IMR-90 (cell line): ENCODE data around the gene MYEOV. TPM values are rescaled to one million over a fixed set of nuclear protein-coding genes. Genes with fewer than 3 reads are reported as not detected.
A peak's percentile ranks its signal among the peaks of the same experiment; 100 is the strongest.

Source experiments
- ATAC-seq: fragments of 200-7000 bp; cut with Tn5 transposase; 2 replicates; pipeline ENCODE4 v1.9.1; 2020; ENCODE audit warnings: low read depth, mild to moderate bottlenecking, moderate library complexity
- BruUV-seq: library from RNA; stranded (reverse); fragments of 400-500 nt; replicated peaks from 2 replicates; lab custom pipeline; 2021; lab: Mats Ljungman, UMichigan
- CTCF ChIA-PET: fragments of 300-600 bp; formaldehyde crosslinking; extraction: SDS; loops from one replicate; lab custom pipeline; 2021; ENCODE audit warnings: antibody characterized with exemption; lab: Yijun Ruan, JAX
- POLR2A ChIA-PET: fragments of 300-600 bp; sonication (Branson Sonifier 250); formaldehyde crosslinking; loops from one replicate; lab custom pipeline; 2022; ENCODE audit warnings: antibody characterized with exemption; ENCODE audit not compliant: unreplicated experiment; lab: Charles Lee
- DNase-seq: peaks from one replicate; pipeline ENCODE4 v3.0.0; 2013
- H2AFZ ChIP-seq: replicated peaks from 2 replicates; pipeline ENCODE3; 2013; ENCODE audit warnings: low read length, mild to moderate bottlenecking; ENCODE audit not compliant: poor library complexity
- H2AK5ac ChIP-seq: 2 replicates; pipeline ENCODE4 v1.6.1; 2013; ENCODE audit warnings: low read depth, low read length, inconsistent platforms
- H2AK9ac ChIP-seq: replicated peaks from 2 replicates; pipeline ENCODE3; 2013; ENCODE audit warnings: mild to moderate bottlenecking, low read depth, low read length, moderate library complexity; ENCODE audit not compliant: poor library complexity
- H2BK120ac ChIP-seq: 2 replicates; pipeline ENCODE4 v1.6.1; 2013; ENCODE audit warnings: low read depth, low read length, inconsistent platforms
- H2BK15ac ChIP-seq: 3 replicates; pipeline ENCODE4 v1.6.1; 2013; ENCODE audit warnings: low read depth, low read length, inconsistent platforms
- H2BK20ac ChIP-seq: 2 replicates; pipeline ENCODE4 v1.6.1; 2013; ENCODE audit warnings: low read depth, mild to moderate bottlenecking, inconsistent platforms, low read length, moderate library complexity
- H2BK5ac ChIP-seq: 2 replicates; pipeline ENCODE4 v1.6.1; 2013; ENCODE audit warnings: mild to moderate bottlenecking, low read depth, low read length, inconsistent platforms; ENCODE audit not compliant: poor library complexity, severe bottlenecking
- H3K14ac ChIP-seq: replicated peaks from 2 replicates; pipeline ENCODE4 v1.6.1; 2013; ENCODE audit warnings: low read depth, low read length, inconsistent platforms
- H3K18ac ChIP-seq: 2 replicates; pipeline ENCODE4 v1.6.1; 2013; ENCODE audit warnings: low read depth, low read length, control low read depth
- H3K23ac ChIP-seq: 2 replicates; pipeline ENCODE4 v1.6.1; 2013; ENCODE audit warnings: low read depth, low read length, inconsistent platforms
- H3K27ac ChIP-seq: 2 replicates; pipeline ENCODE4 v1.5.1; 2013; ENCODE audit warnings: mild to moderate bottlenecking, control low read depth, low read length; ENCODE audit not compliant: insufficient read depth
- H3K27me3 ChIP-seq: 2 replicates; pipeline ENCODE4 v1.6.1; 2013; ENCODE audit warnings: low read length; ENCODE audit not compliant: control insufficient read depth, insufficient read depth
- H3K36me3 ChIP-seq: 2 replicates; pipeline ENCODE4 v1.6.1; 2013; ENCODE audit warnings: low read length, mixed read lengths; ENCODE audit not compliant: control insufficient read depth, insufficient read depth
- H3K4ac ChIP-seq: 2 replicates; pipeline ENCODE4 v1.6.1; 2013; ENCODE audit warnings: low read depth, low read length, inconsistent platforms
- H3K4me1 ChIP-seq: 2 replicates; pipeline ENCODE4 v1.6.1; 2013; ENCODE audit warnings: low read length, mixed read lengths; ENCODE audit not compliant: control insufficient read depth, insufficient read depth
- H3K4me2 ChIP-seq: 2 replicates; pipeline ENCODE4 v1.6.1; 2013; ENCODE audit warnings: low read depth, mild to moderate bottlenecking, control low read depth, low read length, moderate library complexity
- H3K4me3 ChIP-seq: 2 replicates; pipeline ENCODE4 v1.5.1; 2013; ENCODE audit warnings: low read depth, mild to moderate bottlenecking, control low read depth, low read length, moderate library complexity; ENCODE audit not compliant: insufficient read depth
- H3K56ac ChIP-seq: 2 replicates; pipeline ENCODE4 v1.6.1; 2013; ENCODE audit warnings: low read length, inconsistent platforms; ENCODE audit not compliant: insufficient read depth; ENCODE audit errors: extremely low read depth
- H3K79me1 ChIP-seq, 2 experiments: 2 replicates each; pipeline ENCODE4 v1.6.1; 2013; ENCODE audit warnings: low read length in 2 of 2, inconsistent platforms in 1 of 2, low read depth in 1 of 2
- H3K9ac ChIP-seq: 2 replicates; pipeline ENCODE4 v1.6.1; 2013; ENCODE audit warnings: low read depth, low read length, control low read depth
- H3K9me1 ChIP-seq: 2 replicates; pipeline ENCODE4 v1.6.1; 2013; ENCODE audit warnings: low read length, inconsistent platforms; ENCODE audit not compliant: insufficient read depth
- H3K9me3 ChIP-seq: 2 replicates; pipeline ENCODE4 v1.6.1; 2013; ENCODE audit warnings: low read length; ENCODE audit not compliant: control insufficient read depth, insufficient read depth
- H4K20me1 ChIP-seq: 2 replicates; pipeline ENCODE4 v1.6.1; 2013; ENCODE audit warnings: low read length, inconsistent platforms; ENCODE audit not compliant: insufficient read depth
- H4K5ac ChIP-seq: 2 replicates; pipeline ENCODE4 v1.6.1; 2013; ENCODE audit warnings: mild to moderate bottlenecking, low read depth, low read length, control low read depth
- H4K8ac ChIP-seq, 2 experiments: 2 replicates each; pipeline ENCODE4 v1.6.1; 2013; ENCODE audit warnings: low read depth in 2 of 2, low read length in 2 of 2, control low read depth in 1 of 2, inconsistent platforms in 1 of 2
- H4K91ac ChIP-seq: 2 replicates; pipeline ENCODE4 v1.6.1; 2013; ENCODE audit warnings: low read depth, low read length, inconsistent platforms; ENCODE audit not compliant: insufficient read depth
- BHLHE40 ChIP-seq: fragments of 150-350 bp; IDR thresholded peaks from 2 replicates; pipeline ENCODE4 v1.6.1; 2016; ENCODE audit warnings: mild to moderate bottlenecking, low read depth, low read length
- CEBPB ChIP-seq: IDR thresholded peaks from 2 replicates; pipeline ENCODE4 v1.6.1; 2012; ENCODE audit warnings: low read depth, low read length, improper control_type of control experiment
- CHD1 ChIP-seq: IDR thresholded peaks from 2 replicates; pipeline ENCODE4 v1.6.1; 2012; ENCODE audit warnings: low read depth, low read length, improper control_type of control experiment
- FOS ChIP-seq: fragments of 150-350 bp; IDR thresholded peaks from 2 replicates; pipeline ENCODE4 v1.6.1; 2016; ENCODE audit warnings: low read depth, low read length
- MAFK ChIP-seq: IDR thresholded peaks from 2 replicates; pipeline ENCODE4 v1.6.1; 2012; ENCODE audit warnings: low read depth, low read length, improper control_type of control experiment
- MAZ ChIP-seq: IDR thresholded peaks from 2 replicates; pipeline ENCODE4 v1.6.1; 2012; ENCODE audit warnings: low read depth, mild to moderate bottlenecking, low read length, improper control_type of control experiment, moderate library complexity, borderline replicate concordance
- MXI1 ChIP-seq: IDR thresholded peaks from 2 replicates; pipeline ENCODE4 v1.6.1; 2012; ENCODE audit warnings: low read depth, mild to moderate bottlenecking, low read length, moderate library complexity, borderline replicate concordance
- NFE2L2 ChIP-seq: fragments of 150-350 bp; IDR thresholded peaks from 2 replicates; pipeline ENCODE4 v1.6.1; 2016; ENCODE audit warnings: low read depth, mild to moderate bottlenecking, low read length
- POLR2A ChIP-seq: IDR thresholded peaks from 2 replicates; pipeline ENCODE4 v1.6.1; 2012; ENCODE audit warnings: mild to moderate bottlenecking, low read depth, low read length
- RAD21 ChIP-seq: IDR thresholded peaks from 2 replicates; pipeline ENCODE4 v1.6.1; 2012; ENCODE audit warnings: low read length, improper control_type of control experiment
- RCOR1 ChIP-seq: IDR thresholded peaks from 2 replicates; pipeline ENCODE4 v1.6.1; 2012; ENCODE audit warnings: mild to moderate bottlenecking, low read length, improper control_type of control experiment; ENCODE audit not compliant: insufficient replicate concordance
- RFX5 ChIP-seq: IDR thresholded peaks from 2 replicates; pipeline ENCODE4 v1.8.0; 2012; ENCODE audit warnings: low read depth, mild to moderate bottlenecking, low read length, moderate library complexity
- SMC3 ChIP-seq: fragments of 150-350 bp; IDR thresholded peaks from 2 replicates; pipeline ENCODE4 v1.6.1; 2016; ENCODE audit warnings: low read depth, mild to moderate bottlenecking, antibody characterized with exemption, low read length, moderate library complexity
- WGBS, 2 experiments: methylation state at CpG; one replicate each; pipeline versions ENCODE4 v1.1.5 to v1.1.7; 2013; ENCODE audit warnings: missing lambda C conversion rate in 2 of 2; ENCODE audit not compliant: insufficient read length in 1 of 2; ENCODE audit errors: extremely low coverage in 2 of 2; 5-methylcytosine and 5-hydroxymethylcytosine counted together
- dilution Hi-C: fragments of 300-500 bp; cut with HindIII; formaldehyde crosslinking; loops from one replicate; pipeline ENCODE4 v1.14.3; 2018; ENCODE audit warnings: low sequenced_read_pairs; ENCODE audit not compliant: unreplicated experiment
- in situ Hi-C: fragments of 300-500 bp; cut with MboI; formaldehyde crosslinking; loops from 3 replicates; pipeline ENCODE4 v1.14.3; 2019; ENCODE audit warnings: low sequenced_read_pairs, inconsistent platforms, mixed read lengths
- intact Hi-C: fragments of 100-400 bp; cut with micrococcal nuclease; formaldehyde crosslinking; loops from 2 replicates; pipeline ENCODE4 v1.10.0; 2022
- polyA plus RNA-seq, 3 experiments: library from polyadenylated mRNA; depleted of rRNA; stranded (reverse); fragments of >200 nt; gene quantifications; 2 replicates each; pipeline ENCODE4 v1.2.3, GENCODE V29; 2012; ENCODE audit warnings: low replicate concordance in 1 of 3
- total RNA-seq: library from RNA; depleted of rRNA; stranded (reverse); fragments of >200 nt; gene quantifications from 2 replicates; pipeline ENCODE4 v1.2.3, GENCODE V29; 2012
- TF ChIP-seq, protein P1 (sequence below): fragments of 150-350 bp; IDR thresholded peaks from 2 replicates; pipeline ENCODE4 v1.6.1; 2016; ENCODE audit warnings: low read depth, mild to moderate bottlenecking, low read length, moderate library complexity, borderline replicate concordance
- TF ChIP-seq, protein P2 (sequence below): conservative IDR thresholded peaks from 2 replicates; pipeline ENCODE4 v1.5.1; 2012; ENCODE audit warnings: mild to moderate bottlenecking, low read depth, low read length, improper control_type of control experiment
- TF ChIP-seq, protein P3 (sequence below): fragments of 150-350 bp; IDR thresholded peaks from 2 replicates; pipeline ENCODE4 v1.6.1; 2017; ENCODE audit warnings: mild to moderate bottlenecking, antibody characterized with exemption, low read length, low read depth

The MYEOV gene
- total and polyA plus RNA-seq, 2 of the 4 experiments (the other 2 are of a cell fraction), result 5.8 to 6.8 TPM

DNA sequence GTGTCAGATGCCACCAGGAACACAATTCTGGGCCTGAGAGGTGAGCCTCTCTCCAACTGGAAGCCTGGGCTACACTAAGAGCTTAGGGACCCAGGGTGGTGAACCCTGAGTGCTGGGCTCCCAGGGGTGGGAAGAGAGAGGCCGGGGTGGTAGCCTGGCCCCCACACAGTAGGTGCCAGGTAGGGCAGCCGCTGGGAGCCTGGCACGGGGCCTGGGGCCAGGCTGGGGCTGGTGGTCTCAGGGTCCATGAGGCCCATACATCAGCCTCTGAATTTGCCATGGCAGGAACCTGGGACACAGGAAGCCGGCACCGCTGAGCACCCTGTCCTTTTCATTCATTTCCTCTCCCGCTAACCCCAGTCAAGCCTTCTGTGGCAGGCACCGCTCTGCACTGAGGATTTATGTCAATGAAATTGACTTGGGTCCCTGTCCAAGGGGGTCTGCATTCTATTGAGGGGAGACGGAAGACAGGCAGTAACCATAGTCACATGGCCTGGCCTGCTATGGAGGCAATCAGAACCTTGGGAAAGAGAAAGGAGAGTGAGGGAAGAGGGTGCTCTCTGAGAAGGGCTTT lies 8.6 kb downstream of the MYEOV start:
- ChIA-PET POLR2A (no interaction called here), CTCF (no interaction called here)
- no peaks in the 10 kb centered on the region; the same call in 1 of the 2 replicates for H4K20me1 ChIP-seq
- peaks cover 12 to 80% of the 10 kb centered on the region in 2 experiments; a peak in 3 of 4 replicates for H3K79me1 ChIP-seq
- peak overlapping the region; percentile 84 for H3K56ac ChIP-seq
- in situ Hi-C loops, result loop anchor here (5.0 kb wide), 1 partner anchor 340 kb away; the partner anchor contains the start of gene CCND1
- H3K4me3 ChIP-seq, result no peak overlapping the region
- H2BK5ac ChIP-seq, result peak overlapping the region; percentile 97
- peak overlapping the region; percentile 97 for H3K14ac ChIP-seq
- H2BK120ac ChIP-seq, result peak overlapping the region; percentile 99
- DNase-seq (no peak), ATAC-seq (no peak)
- WGBS, 2 experiments, result 90% methylated on average over 4 of the region's 8 CpGs; no CpG with 5 or more reads in 1 of the 2 experiments
- peak overlapping the region; percentile 95 for H2AK9ac ChIP-seq
- H2BK20ac ChIP-seq, result peak overlapping the region; percentile 93
- dilution Hi-C loops, result no loop called here
- H4K8ac ChIP-seq, result peak overlapping the region; percentile 97 to 98
- H2BK15ac ChIP-seq, result peak overlapping the region; percentile 99; the same call in 2 of the 3 replicates
- H3K4me1 ChIP-seq, result peaks cover 46% of the 10 kb centered on the region
- peak overlapping the region; percentile 100 for H3K4ac ChIP-seq
- H3K9me1 ChIP-seq, result peaks cover 30% of the 10 kb centered on the region
- H2AFZ ChIP-seq, result peak overlapping the region; percentile 78
- no peaks in the 10 kb centered on the region for H3K36me3 ChIP-seq
- H3K27ac ChIP-seq, result peak overlapping the region; percentile 81
- peak overlapping the region; percentile 99 for H2AK5ac ChIP-seq
- BruUV-seq, result no TSS peak
- peak overlapping the region; percentile 96 for H4K5ac ChIP-seq
- peak overlapping the region; percentile 89 for H3K18ac ChIP-seq
- H3K23ac ChIP-seq, result peak overlapping the region; percentile 93
- no peaks in the 10 kb centered on the region for H3K9me3 ChIP-seq
- peak overlapping the region; percentile 99 for H4K91ac ChIP-seq
- no peaks in the 10 kb centered on the region for H3K27me3 ChIP-seq
- peak overlapping the region; percentile 31; the same call in 1 of the 2 replicates for H3K9ac ChIP-seq
- intact Hi-C loops, result no loop called here
- TF ChIP-seq RAD21 (no peak), MXI1 (no peak), NFE2L2 (no peak), BHLHE40 (no peak), RFX5 (no peak), FOS (no peak), SMC3 (no peak), MAFK (no peak), CEBPB (no peak), CHD1 (no peak), MAZ (no peak), RCOR1 (no peak), POLR2A (no peak)
- TF ChIP-seq, protein P1, sequence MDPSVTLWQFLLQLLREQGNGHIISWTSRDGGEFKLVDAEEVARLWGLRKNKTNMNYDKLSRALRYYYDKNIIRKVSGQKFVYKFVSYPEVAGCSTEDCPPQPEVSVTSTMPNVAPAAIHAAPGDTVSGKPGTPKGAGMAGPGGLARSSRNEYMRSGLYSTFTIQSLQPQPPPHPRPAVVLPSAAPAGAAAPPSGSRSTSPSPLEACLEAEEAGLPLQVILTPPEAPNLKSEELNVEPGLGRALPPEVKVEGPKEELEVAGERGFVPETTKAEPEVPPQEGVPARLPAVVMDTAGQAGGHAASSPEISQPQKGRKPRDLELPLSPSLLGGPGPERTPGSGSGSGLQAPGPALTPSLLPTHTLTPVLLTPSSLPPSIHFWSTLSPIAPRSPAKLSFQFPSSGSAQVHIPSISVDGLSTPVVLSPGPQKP, result no peak
- TF ChIP-seq, protein P2, sequence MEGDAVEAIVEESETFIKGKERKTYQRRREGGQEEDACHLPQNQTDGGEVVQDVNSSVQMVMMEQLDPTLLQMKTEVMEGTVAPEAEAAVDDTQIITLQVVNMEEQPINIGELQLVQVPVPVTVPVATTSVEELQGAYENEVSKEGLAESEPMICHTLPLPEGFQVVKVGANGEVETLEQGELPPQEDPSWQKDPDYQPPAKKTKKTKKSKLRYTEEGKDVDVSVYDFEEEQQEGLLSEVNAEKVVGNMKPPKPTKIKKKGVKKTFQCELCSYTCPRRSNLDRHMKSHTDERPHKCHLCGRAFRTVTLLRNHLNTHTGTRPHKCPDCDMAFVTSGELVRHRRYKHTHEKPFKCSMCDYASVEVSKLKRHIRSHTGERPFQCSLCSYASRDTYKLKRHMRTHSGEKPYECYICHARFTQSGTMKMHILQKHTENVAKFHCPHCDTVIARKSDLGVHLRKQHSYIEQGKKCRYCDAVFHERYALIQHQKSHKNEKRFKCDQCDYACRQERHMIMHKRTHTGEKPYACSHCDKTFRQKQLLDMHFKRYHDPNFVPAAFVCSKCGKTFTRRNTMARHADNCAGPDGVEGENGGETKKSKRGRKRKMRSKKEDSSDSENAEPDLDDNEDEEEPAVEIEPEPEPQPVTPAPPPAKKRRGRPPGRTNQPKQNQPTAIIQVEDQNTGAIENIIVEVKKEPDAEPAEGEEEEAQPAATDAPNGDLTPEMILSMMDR, result no peak
- TF ChIP-seq, protein P3, sequence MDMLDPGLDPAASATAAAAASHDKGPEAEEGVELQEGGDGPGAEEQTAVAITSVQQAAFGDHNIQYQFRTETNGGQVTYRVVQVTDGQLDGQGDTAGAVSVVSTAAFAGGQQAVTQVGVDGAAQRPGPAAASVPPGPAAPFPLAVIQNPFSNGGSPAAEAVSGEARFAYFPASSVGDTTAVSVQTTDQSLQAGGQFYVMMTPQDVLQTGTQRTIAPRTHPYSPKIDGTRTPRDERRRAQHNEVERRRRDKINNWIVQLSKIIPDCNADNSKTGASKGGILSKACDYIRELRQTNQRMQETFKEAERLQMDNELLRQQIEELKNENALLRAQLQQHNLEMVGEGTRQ, result no peak
- H3K4me2 ChIP-seq, result no peak overlapping the region
